ENCODE measurements around the gene GRN. TPM values are rescaled to one million over a fixed set of nuclear protein-coding genes. Genes with fewer than 3 reads are reported as not detected.
A peak's percentile ranks its signal among the peaks of the same experiment; 100 is the strongest.

GRN gene
- total and polyA plus RNA-seq, 2 of the 13 experiments (the other 11 are each of a cell fraction or from before 2014, with no cell fraction given) = 86.6 to 143 TPM

- no peak for TF ChIP-seq HMGXB3 (CRISPR knock-in tag; IDR thresholded peaks at IDR 0.05; ENCODE audit: borderline replicate concordance)
- TF ChIP-seq PRDM15 (CRISPR knock-in tag; IDR thresholded peaks at IDR 0.05) = no peak
- no peak; the same call in 1 of the 2 replicates for TF ChIP-seq JUND (CRISPR knock-in tag; IDR thresholded peaks at IDR 0.05)
- no peak for TF ChIP-seq DBP (CRISPR knock-in tag; IDR thresholded peaks at IDR 0.05; ENCODE audit: not compliant biosample characterization)
- TF ChIP-seq SMC3 (IDR thresholded peaks at IDR 0.05; ENCODE audit: low read length) = peak; percentile 59; the same call in 1 of the 2 replicates
- no peak for TF ChIP-seq TBX3 (IDR thresholded peaks at IDR 0.05; ENCODE audit: borderline replicate concordance)
- TF ChIP-seq SP4 (CRISPR knock-in tag; IDR thresholded peaks at IDR 0.05) = peak; percentile 56; the same call in 1 of the 2 replicates
- no peak for TF ChIP-seq MATR3 (CRISPR knock-in tag; IDR thresholded peaks at IDR 0.05)
- no peak for TF ChIP-seq MAFG (CRISPR knock-in tag; IDR thresholded peaks at IDR 0.05)
- TF ChIP-seq ZNF761 (CRISPR knock-in tag; conservative IDR thresholded peaks at IDR 0.05) = no peak
- TF ChIP-seq SOX5 (CRISPR knock-in tag; IDR thresholded peaks at IDR 0.05; ENCODE audit: borderline replicate concordance) = no peak
- TF ChIP-seq GATA4 (IDR thresholded peaks at IDR 0.05; ENCODE audit: borderline replicate concordance, low read depth) = no peak
- TF ChIP-seq TFDP1 (CRISPR knock-in tag; IDR thresholded peaks at IDR 0.05; ENCODE audit: borderline replicate concordance) = no peak
- TF ChIP-seq MTF1 (CRISPR knock-in tag; IDR thresholded peaks at IDR 0.05) = no peak
- no peak for TF ChIP-seq ZNF432 (CRISPR knock-in tag; IDR thresholded peaks at IDR 0.05; ENCODE audit: borderline replicate concordance)
- TF ChIP-seq FOXO4 (CRISPR knock-in tag; conservative IDR thresholded peaks at IDR 0.05) = no peak
- TF ChIP-seq ZNF160 (CRISPR knock-in tag; IDR thresholded peaks at IDR 0.05) = no peak
- TF ChIP-seq CREB1 (IDR thresholded peaks at IDR 0.05) = no peak
- no peak for TF ChIP-seq CREB1 (CRISPR knock-in tag; IDR thresholded peaks at IDR 0.05)
- TF ChIP-seq ZNF12 (CRISPR knock-in tag; IDR thresholded peaks at IDR 0.05) = no peak
Measured at GRCh38 chr17:44345454-44346026, 438 bp downstream of the GRN start (continued).
